HG03521 (cell line): ENCODE measurements around the gene PAQR7.

ENCODE experiments used
- ATAC-seq: cut with Tn5 transposase; IDR thresholded peaks from one replicate; pipeline ENCODE4 v1.9.1; 2021; ENCODE audit warnings: mild to moderate bottlenecking, moderate library complexity; ENCODE audit not compliant: unreplicated experiment

Gene PAQR7

GRCh38 chr1:25874635-25875153 lies 814 bp downstream of the PAQR7 start:
- no peak for ATAC-seq

- ATAC-seq: no peak
These were observed 1.3 kb downstream of the PAQR7 start for GRCh38 chr1:25874209-25874608.

GRCh38 chr1:25873120-25873519 lies 2.4 kb downstream of the PAQR7 start:
- no peak for ATAC-seq

GRCh38 chr1:25872713-25873112 lies 2.8 kb downstream of the PAQR7 start:
- ATAC-seq: no peak

- no peak for ATAC-seq
These were observed 3.6 kb downstream of the PAQR7 start for GRCh38 chr1:25871704-25872494.

- ATAC-seq: no peak
These were observed 4.3 kb downstream of the PAQR7 start for GRCh38 chr1:25871086-25871703.

- no peak for ATAC-seq
These were observed 4.9 kb downstream of the PAQR7 start for GRCh38 chr1:25870614-25871013.

- ATAC-seq: no peak
These were observed 5.5 kb downstream of the PAQR7 start for GRCh38 chr1:25869909-25870606.

- ATAC-seq: no peak
These were observed 8.1 kb downstream of the PAQR7 start for GRCh38 chr1:25867210-25867991.

GRCh38 chr1:25866288-25866687 lies 9.2 kb downstream of the PAQR7 start:
- ATAC-seq: no peak

- ATAC-seq: no peak
These were observed 11.1 kb downstream of the PAQR7 start for GRCh38 chr1:25864434-25864833.

- no peak for ATAC-seq
These were observed 11.8 kb downstream of the PAQR7 start for GRCh38 chr1:25863486-25864262.

- ATAC-seq: no peak
These were observed 12.6 kb downstream of the PAQR7 start for GRCh38 chr1:25862785-25863485.

- no peak for ATAC-seq
These were observed 13.9 kb downstream of the PAQR7 start for GRCh38 chr1:25861316-25862286.

- peak; percentile 94 for ATAC-seq
These were observed 16.4 kb downstream of the PAQR7 start, which contains the start of gene AUNIP for GRCh38 chr1:25858906-25859789. Gene AUNIP, minus strand, starts transcription at chr1:25859457. Its CDS starts 100 bp downstream, at chr1:25859357.

- ATAC-seq: no peak
These were observed 17.0 kb downstream of the PAQR7 start for GRCh38 chr1:25858494-25858893.

- ATAC-seq: no peak
These were observed 18.7 kb downstream of the PAQR7 start for GRCh38 chr1:25856856-25857255.
